Spinal cord (tissue), 4 donors: ENCODE measurements around the gene MYD88. TPM values are rescaled to one million over a fixed set of nuclear protein-coding genes. Genes with fewer than 3 reads are reported as not detected.

Experiments used
- polyA plus RNA-seq, 2 donors: library from polyadenylated mRNA; unstranded; fragments of 120-200 nt; gene quantifications; one replicate each; pipeline ENCODE4 v1.2.1, GENCODE V29; 2013; ENCODE audit not compliant: insufficient read length in 2 of 2
- small RNA-seq: library from RNA; depleted of rRNA; stranded (forward); fragments of <200 nt; gene quantifications from one replicate; pipeline ENCODE3, GENCODE V24; 2014; ENCODE audit warnings: low replicate concordance
- total RNA-seq, 2 donors: library from RNA; depleted of rRNA in 1 of 2; stranded (reverse); fragments of 120-200 nt in 1 of 2; fragments of >200 nt in 1 of 2; gene quantifications; one replicate each; pipeline versions ENCODE4 v1.2.3 to v1.2.4, GENCODE V29; 2013 to 2014

The MYD88 gene
- total and polyA plus RNA-seq, 4 donors, result 5.1 to 22.2 (median 15.4) TPM

Small RNA genes within 50 kb of the gene (small RNA-seq; reads per million reads assigned to genes)
- gene RF00019, result not detected

Other genes starting within 250 kb of the MYD88 start
- gene VILL, start 147.9 kb upstream of the MYD88 start, total RNA-seq, result 10 to 100 TPM in 1 of 2 donors, 1 to 10 TPM in 1; 7.2 to 12.3 TPM
- gene VILL, start 147.9 kb upstream of the MYD88 start, polyA plus RNA-seq, result 10 to 100 TPM in 1 of 2 donors, 1 to 10 TPM in 1; 9.9 to 12.1 TPM
- gene PLCD1, start 109.0 kb upstream of the MYD88 start, total RNA-seq, result 10 to 100 TPM; 12.5 to 30.1 TPM
- gene PLCD1, start 109.0 kb upstream of the MYD88 start, polyA plus RNA-seq, result 10 to 100 TPM; 25.0 to 27.9 TPM
- 1 to 10 TPM; 1.2 to 7.5 TPM for gene DLEC1, start 99.5 kb upstream of the MYD88 start, total RNA-seq
- gene DLEC1, start 99.5 kb upstream of the MYD88 start, polyA plus RNA-seq, result 1 to 10 TPM; 6.5 to 8.4 TPM
- 10 to 100 TPM; 30.2 to 36.6 TPM for gene ACAA1, start 1.5 kb upstream of the MYD88 start, total RNA-seq
- 100 to 1,000 TPM in 1 of 2 donors, 10 to 100 TPM in 1; 99.3 to 100 TPM for gene ACAA1, start 1.5 kb upstream of the MYD88 start, polyA plus RNA-seq
- 10 to 100 TPM; 33.7 to 36.1 TPM for gene OXSR1, start 26.9 kb downstream of the MYD88 start, total RNA-seq
- 10 to 100 TPM; 32.3 to 33.2 TPM for gene OXSR1, start 26.9 kb downstream of the MYD88 start, polyA plus RNA-seq
- under 1 TPM; 0.40 to 0.50 TPM for gene SLC22A13, start 127.2 kb downstream of the MYD88 start, total RNA-seq
- under 1 TPM; 0.10 to 0.42 TPM for gene SLC22A13, start 127.2 kb downstream of the MYD88 start, polyA plus RNA-seq
- gene SLC22A14, start 143.6 kb downstream of the MYD88 start, total RNA-seq, result under 1 TPM; 0.10 to 0.28 TPM
- gene SLC22A14, start 143.6 kb downstream of the MYD88 start, polyA plus RNA-seq, result under 1 TPM; 0.33 to 0.75 TPM
- gene XYLB, start 208.1 kb downstream of the MYD88 start, total RNA-seq, result 1 to 10 TPM; 6.9 to 7.5 TPM
- 1 to 10 TPM; 4.0 to 5.8 TPM for gene XYLB, start 208.1 kb downstream of the MYD88 start, polyA plus RNA-seq